HFFc6 (cell line): ENCODE data around the gene HOMER2. TPM values are rescaled to one million over a fixed set of nuclear protein-coding genes. Genes with fewer than 3 reads are reported as not detected.

Source experiments
- DNase-seq: peaks from one replicate; pipeline ENCODE4 v3.0.0-alpha.2; 2018
- H3K27ac Mint-ChIP-seq: 2 replicates; pipeline ENCODE4 v1.8.0; 2020; ENCODE audit warnings: mild to moderate bottlenecking, mixed read lengths
- H3K27me3 Mint-ChIP-seq: 2 replicates; pipeline ENCODE4 v1.8.0; 2021; ENCODE audit warnings: mild to moderate bottlenecking, moderate library complexity, mixed read lengths; ENCODE audit not compliant: insufficient read depth
- H3K36me3 Mint-ChIP-seq: 2 replicates; pipeline ENCODE4 v1.8.0; 2021; ENCODE audit warnings: low read depth, mixed read lengths
- H3K4me1 Mint-ChIP-seq: 2 replicates; pipeline ENCODE4 v1.8.0; 2020; ENCODE audit warnings: low read depth, mixed read lengths
- H3K4me3 Mint-ChIP-seq: 2 replicates; pipeline ENCODE4 v1.8.0; 2020; ENCODE audit warnings: mild to moderate bottlenecking, moderate library complexity, mixed read lengths
- H3K9me3 Mint-ChIP-seq: 2 replicates; pipeline ENCODE4 v1.8.0; 2020; ENCODE audit warnings: mild to moderate bottlenecking, mixed read lengths
- CTCF ChIP-seq: fragments of 200-600 bp; sonication (generic); IDR thresholded peaks from 2 replicates; pipeline ENCODE4 v1.5.0; 2021; ENCODE audit warnings: antibody characterized with exemption, mild to moderate bottlenecking
- total RNA-seq, 6 experiments: library from RNA; stranded (reverse); fragmentation: NEBNext Ultra II Directional; extraction: Animal tissue kit (Norgen Biotek cat#: 25700); gene quantifications; 2 replicates in 1 of 6; 3 replicates in 5 of 6; pipeline ENCODE4 v1.2.3, GENCODE V29; 2021

HOMER2 gene
- total RNA-seq, 6 experiments from 2014 or later: 0.19 to 1.4 (median 0.86) TPM

GRCh38 chr15:82916161-82916952, 36.2 kb downstream of the HOMER2 start:
- H3K4me1 Mint-ChIP-seq: no peaks in the 10 kb centered on the region
- H3K9me3 Mint-ChIP-seq: no peaks in the 10 kb centered on the region
- H3K27ac Mint-ChIP-seq: no peak overlapping the region
- H3K36me3 Mint-ChIP-seq: no peaks in the 10 kb centered on the region
- no peak for TF ChIP-seq CTCF
- H3K27me3 Mint-ChIP-seq: peaks cover 20% of the 10 kb centered on the region
- no peak for DNase-seq
- H3K4me3 Mint-ChIP-seq: no peak overlapping the region

DNA sequence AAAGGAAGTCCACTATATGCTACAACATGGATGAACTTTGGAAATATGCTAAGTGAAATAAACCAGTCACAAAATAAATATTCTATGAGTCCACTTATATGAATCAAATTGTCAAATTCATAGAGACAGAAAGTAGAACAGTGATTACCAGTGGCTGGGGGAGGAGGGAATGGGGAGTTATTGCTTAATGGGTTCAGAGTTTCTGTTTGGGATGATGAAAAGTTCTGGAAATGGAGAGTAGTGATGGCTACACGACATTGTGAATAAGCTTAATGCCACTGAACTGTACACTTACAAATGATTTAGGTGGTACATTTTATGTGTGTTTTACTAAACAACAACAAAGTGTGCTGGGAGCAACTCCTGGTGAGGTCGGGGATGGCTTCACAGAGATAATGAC, 38.1 kb downstream of the HOMER2 start:
- DNase-seq: no peak
- Mint-ChIP-seq H3K27me3 (peaks cover 21% of the 10 kb centered on the region), H3K36me3 (peaks cover 1% of the 10 kb centered on the region; the same call in 1 of the 2 replicates), H3K9me3 (peaks cover 3% of the 10 kb centered on the region), H3K27ac (no peak overlapping the region), H3K4me1 (no peaks in the 10 kb centered on the region), H3K4me3 (no peak overlapping the region)
- TF ChIP-seq CTCF: no peak

DNA sequence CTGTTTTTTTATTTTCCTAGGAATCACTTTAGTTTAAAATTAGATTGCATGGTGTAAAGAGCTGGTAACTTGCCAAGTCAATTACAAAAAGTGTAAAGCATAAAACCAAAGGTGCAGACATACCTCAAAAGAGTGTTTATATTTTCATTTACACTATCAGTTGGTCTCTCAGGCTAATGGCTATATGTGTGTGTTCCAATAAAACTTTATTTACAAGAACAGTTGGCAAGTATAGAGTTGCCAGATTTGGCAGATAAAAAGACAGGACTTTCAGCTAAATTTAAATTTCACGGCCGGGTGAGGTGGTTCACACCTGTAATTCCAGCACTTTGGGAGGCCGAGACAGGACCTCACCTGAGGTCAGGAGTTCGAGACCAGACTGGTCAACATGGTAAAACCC, 41.1 kb downstream of the HOMER2 start:
- peaks cover 27% of the 10 kb centered on the region for H3K27me3 Mint-ChIP-seq
- H3K27ac Mint-ChIP-seq: no peak overlapping the region
- H3K9me3 Mint-ChIP-seq: peaks cover 17% of the 10 kb centered on the region
- peaks cover 11% of the 10 kb centered on the region for H3K36me3 Mint-ChIP-seq
- no peak for DNase-seq
- TF ChIP-seq CTCF: no peak
- no peak overlapping the region for H3K4me3 Mint-ChIP-seq
- no peaks in the 10 kb centered on the region for H3K4me1 Mint-ChIP-seq

- Mint-ChIP-seq H3K27ac (no peak overlapping the region), H3K9me3 (peaks cover 17% of the 10 kb centered on the region), H3K4me3 (no peak overlapping the region), H3K36me3 (peaks cover 11% of the 10 kb centered on the region), H3K27me3 (peaks cover 25% of the 10 kb centered on the region), H3K4me1 (no peaks in the 10 kb centered on the region)
- no peak for DNase-seq
- TF ChIP-seq CTCF: no peak
Observed at GRCh38 chr15:82910721-82911120, 41.8 kb downstream of the HOMER2 start.

DNA sequence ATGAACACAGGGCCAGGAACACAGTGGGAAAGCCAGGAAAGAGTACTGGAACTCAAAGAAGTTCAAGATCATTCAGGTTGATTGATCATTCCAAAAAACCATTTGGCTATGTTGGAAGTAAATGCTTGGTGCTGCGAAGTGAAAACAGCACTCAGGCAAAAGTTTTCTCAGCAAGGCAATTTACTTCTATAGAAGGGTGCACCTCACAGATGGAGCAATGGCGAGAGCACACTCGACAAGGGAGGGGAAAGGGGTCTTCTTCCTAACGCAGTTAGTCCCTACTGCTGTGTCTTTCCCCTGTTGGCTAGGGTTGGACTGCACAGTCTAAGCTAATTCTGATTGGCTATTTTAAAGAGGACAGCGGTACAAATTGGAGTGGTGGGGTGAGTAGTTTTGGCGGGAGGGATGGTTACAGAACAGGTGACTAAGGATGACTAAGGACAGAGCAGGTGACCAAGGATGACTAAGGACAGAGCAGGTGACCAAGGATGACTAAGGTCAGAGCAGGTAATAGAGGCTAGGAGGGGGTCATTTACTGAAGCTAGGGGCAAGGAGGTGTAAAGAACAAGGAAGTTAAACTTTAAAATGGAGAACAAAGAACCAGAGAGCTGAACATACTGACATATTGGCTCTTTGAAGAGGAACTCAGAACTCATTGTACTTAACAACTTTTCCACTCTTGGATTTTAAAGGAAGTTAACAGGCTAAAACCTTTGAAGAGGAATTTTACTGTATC, 43.3 kb downstream of the HOMER2 start:
- H3K4me1 Mint-ChIP-seq: no peaks in the 10 kb centered on the region
- H3K9me3 Mint-ChIP-seq: peaks cover 17% of the 10 kb centered on the region
- DNase-seq: no peak
- peaks cover 25% of the 10 kb centered on the region for H3K27me3 Mint-ChIP-seq
- H3K27ac Mint-ChIP-seq: no peak overlapping the region
- H3K36me3 Mint-ChIP-seq: peaks cover 11% of the 10 kb centered on the region
- no peak for TF ChIP-seq CTCF
- H3K4me3 Mint-ChIP-seq: no peak overlapping the region
